GM21825 (cell line): Measurements from ENCODE around the gene C1orf56.
"Not testable (repeated sequence)": the region's sequence is repeated elsewhere in the genome, so short reads cannot be mapped to it uniquely, and the experiment has no call there.

ENCODE experiments used
- ATAC-seq: cut with Tn5 transposase; IDR thresholded peaks from one replicate; pipeline ENCODE4 v1.9.1; 2021; ENCODE audit warnings: mild to moderate bottlenecking, moderate library complexity; ENCODE audit not compliant: unreplicated experiment

The C1orf56 gene

GRCh38 chr1:151060657-151061421 is 13.3 kb downstream of the C1orf56 start:
- no peak for ATAC-seq

DNA sequence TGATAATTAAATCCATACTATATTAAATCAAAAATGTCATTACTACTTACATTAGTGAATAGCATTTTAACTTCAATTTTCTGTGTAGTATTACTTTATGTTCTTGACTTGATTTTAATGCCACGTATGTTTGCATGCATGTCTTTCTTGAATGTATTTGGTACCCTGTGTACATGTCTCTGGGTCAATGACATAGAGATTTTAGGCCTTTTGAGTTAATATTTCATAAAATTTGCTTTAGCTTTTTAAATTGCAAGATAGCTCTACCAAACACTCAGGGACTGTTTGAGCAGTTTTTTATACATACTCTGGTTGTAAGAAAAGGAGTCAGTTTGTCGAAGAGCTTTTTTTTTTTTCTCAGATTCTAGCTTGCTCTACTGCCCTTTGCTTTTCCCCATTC is 14.2 kb downstream of the C1orf56 start:
- no peak for ATAC-seq

- no peak for ATAC-seq
Observed at GRCh38 chr1:151062741-151063371, 15.3 kb downstream of the C1orf56 start.

GRCh38 chr1:151065089-151065645 is 17.6 kb downstream of the C1orf56 start:
- no peak for ATAC-seq

GRCh38 chr1:151067185-151067584 is 19.6 kb downstream of the C1orf56 start:
- ATAC-seq: no peak

DNA sequence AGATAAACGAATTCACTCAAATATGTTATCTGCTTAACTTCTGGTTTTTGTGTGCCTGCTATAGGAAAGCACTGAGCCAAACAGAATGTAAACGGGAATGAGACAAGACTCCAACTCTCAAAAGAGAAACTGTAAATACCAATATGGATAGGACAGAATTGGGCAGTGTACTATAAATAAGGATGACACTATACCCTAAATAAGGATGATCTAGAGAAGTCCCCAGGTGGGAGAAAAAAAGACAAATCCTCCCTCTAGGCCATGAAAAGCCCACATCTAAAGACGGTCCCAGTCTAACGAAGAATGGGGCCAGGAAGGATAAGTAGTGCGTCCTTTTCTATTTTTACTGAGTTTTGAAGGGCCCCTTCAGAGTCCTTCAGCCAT is 21.5 kb downstream of the C1orf56 start:
- ATAC-seq: no peak

DNA sequence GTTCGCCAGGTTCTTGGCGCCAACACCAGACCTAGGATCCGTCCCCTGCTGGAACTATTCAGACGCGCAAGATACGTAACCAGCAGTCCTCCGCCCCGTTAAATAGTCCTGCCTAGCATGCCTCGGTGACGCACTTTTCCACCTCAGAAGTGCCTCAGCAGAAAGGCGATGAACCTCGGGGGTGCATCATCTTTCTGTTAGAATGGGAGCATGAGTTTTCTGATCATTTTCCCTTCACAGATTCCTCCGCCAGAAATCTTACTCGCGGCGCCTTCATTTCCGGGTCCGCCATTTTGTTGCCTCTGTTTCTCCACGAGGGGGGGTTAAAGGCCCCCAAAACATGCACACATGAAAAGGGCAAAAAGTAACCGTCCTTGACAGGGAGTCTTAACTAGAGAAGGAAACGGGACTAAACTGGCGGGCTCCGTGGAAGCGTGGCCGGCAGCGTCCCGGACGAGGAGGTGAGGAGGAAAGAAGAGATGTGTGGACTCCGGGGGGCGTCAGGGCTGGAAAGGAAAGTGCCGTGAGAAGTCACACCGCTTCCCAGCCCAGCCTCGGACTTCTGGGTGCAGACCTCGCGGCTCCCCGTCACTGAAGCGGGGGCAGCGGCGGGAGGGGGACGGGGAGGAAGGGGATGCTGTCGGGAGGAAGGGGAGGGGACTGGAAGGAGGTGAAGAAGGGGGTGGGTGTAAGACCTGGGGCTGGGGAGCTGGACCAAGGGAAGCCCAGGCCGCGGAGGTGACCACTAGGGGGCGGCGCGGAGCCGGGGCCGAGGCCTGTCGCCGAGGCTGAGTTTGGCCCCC is 23.1 kb downstream of the C1orf56 start, which contains the start of gene GABPB2:
GABPB2 (plus strand) TSS at position 288 of the 803 bp plus-strand sequence. CDS start 17,429 bp downstream, outside the sequence.
- peak; percentile 79 for ATAC-seq

DNA sequence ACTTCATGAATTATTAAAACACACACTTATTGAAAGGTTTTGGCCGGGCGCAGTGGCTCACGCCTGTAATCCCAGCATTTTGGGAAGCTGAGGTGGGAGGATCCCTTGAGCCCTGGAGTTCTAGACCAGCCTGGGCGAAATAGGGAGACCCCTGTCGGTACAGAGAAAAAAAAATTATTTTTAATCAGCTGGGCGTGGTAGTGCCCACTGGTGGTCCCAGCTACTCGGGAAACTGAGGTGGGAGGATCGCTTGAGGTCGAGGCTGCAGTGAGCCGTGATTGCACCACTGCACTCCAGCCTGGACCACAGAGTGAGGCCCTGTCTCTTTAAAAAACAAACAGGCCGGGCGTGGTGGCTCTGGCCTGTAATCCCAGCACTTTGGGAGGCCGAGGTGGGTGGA is 24.7 kb downstream of the C1orf56 start:
- ATAC-seq: no peak

DNA sequence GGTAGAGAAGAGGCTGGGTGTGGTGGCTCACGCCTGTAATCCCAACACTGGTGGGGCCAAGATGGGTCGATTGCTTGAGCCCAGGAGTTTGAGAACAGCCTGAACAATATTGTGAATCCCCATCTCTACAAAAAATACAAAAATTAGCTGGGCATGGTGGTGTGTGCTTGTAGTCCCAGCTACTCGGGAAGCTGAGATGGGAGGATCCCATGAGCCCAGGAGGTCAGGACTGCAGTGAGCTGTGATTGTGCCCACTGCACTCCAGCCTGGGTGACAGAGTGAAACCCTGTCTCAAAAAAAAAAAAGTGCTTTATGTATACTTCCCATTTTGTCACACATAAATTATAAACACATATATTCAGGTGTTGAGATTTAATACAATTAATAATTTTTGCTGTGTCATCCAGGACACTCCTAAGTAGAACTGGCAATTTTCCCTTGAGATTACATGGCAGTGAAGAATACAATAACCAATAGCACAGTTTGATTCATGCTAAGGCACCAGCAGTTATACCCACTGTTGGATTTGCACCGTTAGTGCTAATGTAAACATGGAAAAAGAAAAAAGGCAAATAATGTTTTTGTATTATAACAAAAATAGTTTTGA is 38.5 kb downstream of the C1orf56 start:
- no peak for ATAC-seq

DNA sequence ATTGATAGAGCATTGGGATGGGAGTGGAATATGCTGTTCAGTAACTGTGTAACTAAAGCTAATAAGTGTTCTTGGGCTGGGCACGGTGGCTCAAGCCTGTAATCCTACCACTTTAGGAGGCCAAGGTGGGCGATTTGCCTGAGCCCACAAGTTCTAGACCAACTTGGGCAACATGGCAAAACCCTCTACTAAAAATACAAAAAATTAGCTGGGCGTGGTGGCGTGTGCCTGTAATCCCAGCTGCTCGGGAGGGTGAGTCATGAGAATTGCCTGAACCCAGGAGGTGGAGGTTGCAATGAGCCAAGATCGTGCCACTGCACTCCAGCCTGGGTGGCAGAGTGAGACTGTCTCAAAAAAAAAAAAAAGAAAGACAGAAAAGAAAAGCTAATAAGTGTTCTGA is 49.9 kb downstream of the C1orf56 start:
- ATAC-seq: not testable (repeated sequence)

GRCh38 chr1:151098126-151098525 is 50.6 kb downstream of the C1orf56 start:
- no peak for ATAC-seq
